Peyer's patch (tissue), 4 donors: ENCODE measurements around the gene SMDT1. TPM values are rescaled to one million over a fixed set of nuclear protein-coding genes. Genes with fewer than 3 reads are reported as not detected.
"Not testable (repeated sequence)": the region's sequence is repeated elsewhere in the genome, so short reads cannot be mapped to it uniquely, and the experiment has no call there.

ENCODE experiments used
- DNase-seq, 3 donors: peaks; one replicate each; pipeline ENCODE4 v3.0.0-alpha.2; 2017 to 2019
- H3K27ac ChIP-seq, 4 donors: fragments of 200-600 bp; sonication (generic); one replicate each; pipeline ENCODE4 v1.5.1; 2016 to 2019
- H3K27me3 ChIP-seq, 2 donors: fragments of 200-600 bp; sonication (generic); one replicate each; pipeline ENCODE4 v1.5.1; 2019
- H3K36me3 ChIP-seq, 3 donors: fragments of 200-600 bp; sonication (generic); one replicate each; pipeline ENCODE4 v1.5.1; 2016 to 2019
- H3K4me1 ChIP-seq, 4 donors: fragments of 200-600 bp; sonication (generic); one replicate each; pipeline ENCODE4 v1.5.1; 2016 to 2019
- H3K4me3 ChIP-seq, 4 donors: fragments of 200-600 bp; sonication (generic); 1 replicate in 3 of 4; 2 replicates in 1 of 4; pipeline ENCODE4 v1.5.1; 2016 to 2019; ENCODE audit warnings: mild to moderate bottlenecking in 1 of 4
- H3K9me3 ChIP-seq, 4 donors: fragments of 200-600 bp; sonication (generic); one replicate each; pipeline ENCODE4 v1.5.1; 2016 to 2019; ENCODE audit warnings: mild to moderate bottlenecking in 1 of 4
- POLR2A ChIP-seq, 2 donors: fragments of 450-650 bp; IDR thresholded peaks; one replicate each; pipeline ENCODE4 v1.5.1; 2017; ENCODE audit warnings: antibody characterized with exemption in 2 of 2, mild to moderate bottlenecking in 2 of 2, moderate library complexity in 2 of 2
- total RNA-seq, 4 donors: library from RNA; depleted of rRNA; stranded (reverse); fragments of >200 nt; gene quantifications; one replicate each; pipeline ENCODE4 v1.1.0, GENCODE V29; 2016
- TF ChIP-seq, protein P1 (sequence below), 6 experiments: fragments of 450-650 bp in 4 of 6; fragments of 200-600 bp in 2 of 6; sonication (generic) in 1 of 6; IDR thresholded peaks; one replicate each; pipeline ENCODE4 v1.5.1; 2017 to 2019; ENCODE audit warnings: antibody characterized with exemption in 6 of 6, mild to moderate bottlenecking in 3 of 6, moderate library complexity in 1 of 6

The SMDT1 gene
- total RNA-seq, 4 donors from 2014 or later, result 9.9 to 18.2 (median 17.0) TPM

DNA sequence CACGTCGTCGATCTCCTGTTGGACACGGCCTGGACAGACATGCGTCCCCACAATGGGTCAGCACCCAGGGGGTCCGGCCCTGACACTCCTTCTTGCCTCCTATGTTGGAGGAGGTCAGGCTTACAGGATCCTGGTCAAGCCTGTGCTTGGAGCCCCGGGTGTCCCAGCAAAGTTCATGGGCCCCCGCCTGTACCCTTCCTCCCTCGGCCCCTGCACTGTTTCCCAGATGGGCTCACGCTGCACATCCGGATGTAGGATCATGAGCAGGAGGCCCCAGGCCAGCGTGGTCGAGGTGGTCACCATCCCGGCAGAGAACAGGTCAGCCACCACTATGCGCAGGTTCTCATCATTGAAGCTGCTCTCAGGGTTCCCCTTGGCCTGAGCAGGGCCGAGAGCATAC is 48.1 kb downstream of the SMDT1 start:
- no peak for TF ChIP-seq POLR2A (IDR thresholded peaks at IDR 0.05)
- TF ChIP-seq, protein P1, sequence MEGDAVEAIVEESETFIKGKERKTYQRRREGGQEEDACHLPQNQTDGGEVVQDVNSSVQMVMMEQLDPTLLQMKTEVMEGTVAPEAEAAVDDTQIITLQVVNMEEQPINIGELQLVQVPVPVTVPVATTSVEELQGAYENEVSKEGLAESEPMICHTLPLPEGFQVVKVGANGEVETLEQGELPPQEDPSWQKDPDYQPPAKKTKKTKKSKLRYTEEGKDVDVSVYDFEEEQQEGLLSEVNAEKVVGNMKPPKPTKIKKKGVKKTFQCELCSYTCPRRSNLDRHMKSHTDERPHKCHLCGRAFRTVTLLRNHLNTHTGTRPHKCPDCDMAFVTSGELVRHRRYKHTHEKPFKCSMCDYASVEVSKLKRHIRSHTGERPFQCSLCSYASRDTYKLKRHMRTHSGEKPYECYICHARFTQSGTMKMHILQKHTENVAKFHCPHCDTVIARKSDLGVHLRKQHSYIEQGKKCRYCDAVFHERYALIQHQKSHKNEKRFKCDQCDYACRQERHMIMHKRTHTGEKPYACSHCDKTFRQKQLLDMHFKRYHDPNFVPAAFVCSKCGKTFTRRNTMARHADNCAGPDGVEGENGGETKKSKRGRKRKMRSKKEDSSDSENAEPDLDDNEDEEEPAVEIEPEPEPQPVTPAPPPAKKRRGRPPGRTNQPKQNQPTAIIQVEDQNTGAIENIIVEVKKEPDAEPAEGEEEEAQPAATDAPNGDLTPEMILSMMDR (IDR thresholded peaks at IDR 0.05), result no peak
- peak in 1 of 3 donors; percentile 40 for DNase-seq
- Histone ChIP-seq H3K27ac (no peak overlapping the region), H3K36me3 (no peaks in the 10 kb centered on the region), H3K9me3 (no peaks in the 10 kb centered on the region), H3K4me3 (no peak overlapping the region), H3K27me3 (no peaks in the 10 kb centered on the region), H3K4me1 (peaks cover 0 to 7% (median 2%) of the 10 kb centered on the region in 4 donors)

- not testable (repeated sequence) for H3K36me3 ChIP-seq, H3K4me3 ChIP-seq, H3K27ac ChIP-seq, H3K9me3 ChIP-seq, H3K27me3 ChIP-seq, H3K4me1 ChIP-seq
- peak in 1 of 3 donors; percentile 39 for DNase-seq
Observed at GRCh38 chr22:42128007-42128406, 48.5 kb downstream of the SMDT1 start.

DNA sequence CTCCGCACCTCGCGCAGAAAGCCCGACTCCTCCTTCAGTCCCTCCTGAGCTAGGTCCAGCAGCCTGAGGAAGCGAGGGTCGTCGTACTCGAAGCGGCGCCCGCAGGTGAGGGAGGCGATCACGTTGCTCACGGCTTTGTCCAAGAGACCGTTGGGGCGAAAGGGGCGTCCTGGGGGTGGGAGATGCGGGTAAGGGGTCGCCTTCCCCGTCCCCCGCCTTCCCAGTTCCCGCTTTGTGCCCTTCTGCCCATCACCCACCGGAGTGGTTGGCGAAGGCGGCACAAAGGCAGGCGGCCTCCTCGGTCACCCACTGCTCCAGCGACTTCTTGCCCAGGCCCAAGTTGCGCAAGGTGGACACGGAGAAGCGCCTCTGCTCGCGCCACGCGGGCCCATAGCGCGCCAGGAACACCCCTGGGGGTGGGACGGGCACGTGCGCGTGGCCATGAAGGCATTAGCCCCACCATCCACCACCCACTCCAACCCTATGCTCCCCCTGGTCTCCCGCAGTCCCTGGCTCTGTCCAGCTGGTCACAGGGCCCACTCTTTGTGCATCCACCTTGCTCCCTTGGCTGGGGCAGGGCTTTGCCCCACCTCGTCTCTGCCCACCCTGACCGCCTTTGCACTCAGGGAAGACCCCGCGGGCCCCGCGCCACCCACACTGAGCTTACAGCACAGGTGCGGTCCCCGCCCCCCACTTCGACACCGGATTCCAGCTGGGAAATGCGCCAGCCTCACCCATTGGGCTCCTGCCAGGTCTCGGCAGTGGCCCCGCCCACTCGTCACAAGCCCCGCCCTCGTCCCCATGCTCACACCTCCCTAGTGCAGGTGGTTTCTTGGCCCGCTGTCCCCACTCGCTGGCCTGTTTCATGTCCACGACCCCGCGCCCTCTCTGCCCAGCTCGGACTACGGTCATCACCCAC is 49.5 kb downstream of the SMDT1 start:
- H3K36me3 ChIP-seq, H3K9me3 ChIP-seq, H3K4me1 ChIP-seq, H3K27me3 ChIP-seq: not testable (repeated sequence)
- peak overlapping the region in 1 of 4 donors; percentile 54 for H3K27ac ChIP-seq
- peak in 2 of 3 donors; percentile 76 to 89 for DNase-seq
- H3K4me3 ChIP-seq, result peak overlapping the region in 2 of 4 donors; percentile 40 to 47

DNA sequence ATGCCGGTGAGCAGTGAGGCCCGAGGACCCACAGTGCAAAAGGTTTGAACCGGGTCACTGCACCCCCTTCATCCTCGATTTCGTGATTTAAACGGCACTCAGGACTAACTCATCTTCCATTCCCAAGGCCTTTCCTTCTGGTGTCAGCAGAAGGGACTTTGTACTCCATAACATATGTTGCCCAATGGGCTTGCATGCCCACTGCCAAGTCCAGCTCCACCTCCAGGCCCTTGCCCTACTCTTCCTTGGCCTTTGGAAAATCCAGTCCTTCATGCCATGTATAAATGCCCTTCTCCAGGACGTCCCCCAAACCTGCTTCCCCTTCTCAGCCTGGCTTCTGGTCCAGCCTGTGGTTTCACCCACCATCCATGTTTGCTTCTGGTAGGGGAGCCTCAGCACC is 50.7 kb downstream of the SMDT1 start:
- H3K9me3 ChIP-seq, H3K36me3 ChIP-seq, DNase-seq, H3K4me1 ChIP-seq, H3K27me3 ChIP-seq: not testable (repeated sequence)
- Histone ChIP-seq H3K27ac (peak overlapping the region in 2 of 4 donors; percentile 85 to 95), H3K4me3 (peak overlapping the region in 2 of 4 donors; percentile 17 to 36)

- H3K27ac ChIP-seq, result peak within 1 kb of the TSS in 3 of 4 donors; percentile 32 to 95 (median 85)
- not testable (repeated sequence) for H3K27me3 ChIP-seq, H3K9me3 ChIP-seq, H3K4me1 ChIP-seq, H3K36me3 ChIP-seq
- peak; percentile 29 to 51 for TF ChIP-seq POLR2A (IDR thresholded peaks at IDR 0.05)
- TF ChIP-seq, protein P1 (IDR thresholded peaks at IDR 0.05), result peak in 1 of 6 experiments; percentile 7
- peak in 2 of 3 donors; percentile 82 to 88 for DNase-seq
- peak within 1 kb of the TSS in 2 of 4 donors; percentile 40 to 47 for H3K4me3 ChIP-seq
Observed at GRCh38 chr22:42130639-42131431, 51.3 kb downstream of the SMDT1 start, which contains the start of gene CYP2D6. Gene CYP2D6, minus strand, starts transcription at chr22:42130810. Its CDS starts 19 bp downstream, at chr22:42130791.

- Histone ChIP-seq H3K4me3 (no peak overlapping the region), H3K27ac (peak overlapping the region in 2 of 4 donors; percentile 85 to 95), H3K9me3 (no peaks in the 10 kb centered on the region), H3K36me3 (no peaks in the 10 kb centered on the region), H3K27me3 (no peaks in the 10 kb centered on the region), H3K4me1 (peaks cover 0 to 7% (median 2%) of the 10 kb centered on the region in 4 donors)
- TF ChIP-seq, protein P1 (IDR thresholded peaks at IDR 0.05), result no peak
- peak in 2 of 3 donors; percentile 48 to 50 for DNase-seq
Observed at GRCh38 chr22:42131562-42131961, 52.1 kb downstream of the SMDT1 start.

- Histone ChIP-seq H3K4me3 (no peak overlapping the region), H3K27me3 (no peaks in the 10 kb centered on the region), H3K4me1 (peaks cover 0 to 7% (median 2%) of the 10 kb centered on the region in 4 donors), H3K27ac (no peak overlapping the region), H3K36me3 (no peaks in the 10 kb centered on the region), H3K9me3 (no peaks in the 10 kb centered on the region)
- DNase-seq, result peak in 1 of 3 donors; percentile 47
- TF ChIP-seq POLR2A (IDR thresholded peaks at IDR 0.05), result no peak
- TF ChIP-seq, protein P1 (IDR thresholded peaks at IDR 0.05), result no peak
Observed at GRCh38 chr22:42132457-42132856, 53.0 kb downstream of the SMDT1 start.
